Measurements from ENCODE around the gene CEP112. TPM values are rescaled to one million over a fixed set of nuclear protein-coding genes. Genes with fewer than 3 reads are reported as not detected.

CEP112 gene
- total and polyA plus RNA-seq, 2 donors (not counting 3 experiments of a cell fraction or from before 2014, with no cell fraction given): 1.5 to 25.3 TPM

- Histone ChIP-seq H3K9me1 (replicated peaks; ENCODE audit: control insufficient read depth, extremely low read depth, insufficient read depth, low read length) (no peaks in the 10 kb centered on the region), H3K4me3 (replicated peaks in 1 of 3; ENCODE audit: insufficient read depth in 1 of 3, low read depth in 1 of 3, low read length in 3 of 3) (no peak overlapping the region), H3K79me2 (ENCODE audit: control insufficient read depth, insufficient read depth, low read length) (no peaks in the 10 kb centered on the region), H3K9me3 (replicated peaks; ENCODE audit: control insufficient read depth, insufficient read depth, low read length) (no peaks in the 10 kb centered on the region), H3K9ac (replicated peaks; ENCODE audit: extremely low read depth, insufficient read depth, low read length) (no peak overlapping the region), H3K27ac (ENCODE audit: insufficient read depth, low read depth, low read length) (no peak overlapping the region), H2AFZ (ENCODE audit: low read depth, low read length) (no peak overlapping the region), H3K4me1 (ENCODE audit: control insufficient read depth, extremely low read depth, insufficient read depth, low read length) (no peaks in the 10 kb centered on the region), H4K20me1 (replicated peaks; ENCODE audit: control insufficient read depth, extremely low read depth, insufficient read depth, low read length) (no peaks in the 10 kb centered on the region), H3K27me3 (ENCODE audit: control insufficient read depth in 2 of 2, insufficient read depth in 2 of 2, low read length in 2 of 2) (no peaks in the 10 kb centered on the region), H3K4me2 (ENCODE audit: insufficient read depth, low read length) (no peak overlapping the region), H3K36me3 (ENCODE audit: control insufficient read depth in 2 of 2, extremely low read depth in 1 of 2, insufficient read depth in 2 of 2, low read length in 2 of 2) (no peaks in the 10 kb centered on the region)
- ChIA-PET CTCF (no interaction called here), POLR2A (no interaction called here)
- intact Hi-C loops (cut with micrococcal nuclease) (no loop called here), dilution Hi-C loops (cut with MboI; ENCODE audit: extremely low pct_ligation_motif_present, low sequenced_read_pairs) (no loop called here)
- DNase-seq (ENCODE audit: low read depth, low spot score) (no peak), FAIRE-seq (no peak)
- TF ChIP-seq MAX (IDR thresholded peaks at IDR 0.05; ENCODE audit: insufficient read depth, insufficient read length): no peak
- no peak for TF ChIP-seq JUN (IDR thresholded peaks at IDR 0.05; ENCODE audit: borderline replicate concordance, insufficient read depth, insufficient read length, low read depth)
- no peak for TF ChIP-seq MYC (IDR thresholded peaks at IDR 0.05; ENCODE audit: low read depth, low read length)
- no TSS peak for BruUV-seq (replicated peaks)
Measured at GRCh38 chr17:66038125-66038524, 153.8 kb downstream of the CEP112 start.

DNA sequence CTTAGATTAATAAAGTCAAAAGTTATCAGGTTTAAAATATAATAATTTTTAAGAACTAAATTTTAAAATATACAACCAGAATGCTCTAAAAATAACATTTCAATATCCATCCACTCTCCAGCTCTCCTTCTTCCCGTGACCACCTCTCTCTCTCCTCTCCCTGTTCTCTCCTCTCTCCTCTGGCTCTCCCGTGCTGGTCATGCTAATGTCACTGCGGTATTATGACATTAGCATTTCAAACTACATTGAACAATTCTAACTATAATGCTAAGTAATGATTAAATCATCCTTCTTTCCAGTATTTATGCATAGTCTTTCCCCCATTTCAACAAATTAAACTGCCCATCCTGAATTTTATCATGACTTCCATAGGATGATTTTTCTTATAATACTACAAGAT, 154.7 kb downstream of the CEP112 start:
- no peak for FAIRE-seq
- dilution Hi-C loops (cut with MboI; ENCODE audit: extremely low pct_ligation_motif_present, low sequenced_read_pairs): no loop called here

More for the DNA sequence above, 154.7 kb downstream of the CEP112 start:
- CTCF ChIA-PET: interaction anchor here (0.6 to 1.1 kb wide), 2 partner anchors 8 to 37 kb away, joined by 3 to 4 read pairs; no protein-coding TSS in a partner anchor
- Histone ChIP-seq H3K4me2 (ENCODE audit: insufficient read depth, low read length) (no peak overlapping the region), H2AFZ (ENCODE audit: low read depth, low read length) (no peak overlapping the region), H3K4me3 (replicated peaks in 1 of 3; ENCODE audit: insufficient read depth in 1 of 3, low read depth in 1 of 3, low read length in 3 of 3) (no peak overlapping the region), H3K9ac (replicated peaks; ENCODE audit: extremely low read depth, insufficient read depth, low read length) (no peak overlapping the region), H4K20me1 (replicated peaks; ENCODE audit: control insufficient read depth, extremely low read depth, insufficient read depth, low read length) (no peaks in the 10 kb centered on the region), H3K9me3 (replicated peaks; ENCODE audit: control insufficient read depth, insufficient read depth, low read length) (no peaks in the 10 kb centered on the region), H3K79me2 (ENCODE audit: control insufficient read depth, insufficient read depth, low read length) (no peaks in the 10 kb centered on the region), H3K36me3 (ENCODE audit: control insufficient read depth in 2 of 2, extremely low read depth in 1 of 2, insufficient read depth in 2 of 2, low read length in 2 of 2) (no peaks in the 10 kb centered on the region), H3K9me1 (replicated peaks; ENCODE audit: control insufficient read depth, extremely low read depth, insufficient read depth, low read length) (no peaks in the 10 kb centered on the region), H3K4me1 (ENCODE audit: control insufficient read depth, extremely low read depth, insufficient read depth, low read length) (no peaks in the 10 kb centered on the region), H3K27me3 (ENCODE audit: control insufficient read depth in 2 of 2, insufficient read depth in 2 of 2, low read length in 2 of 2) (no peaks in the 10 kb centered on the region), H3K27ac (ENCODE audit: insufficient read depth, low read depth, low read length) (no peak overlapping the region)
- no peak for DNase-seq (ENCODE audit: low read depth, low spot score)
- POLR2A ChIA-PET: no interaction called here
- no TSS peak for BruUV-seq (replicated peaks)
- intact Hi-C loops (cut with micrococcal nuclease): no loop called here
- TF ChIP-seq FOS (IDR thresholded peaks at IDR 0.05; ENCODE audit: borderline replicate concordance, insufficient read depth, low read length) (no peak), JUN (IDR thresholded peaks at IDR 0.05; ENCODE audit: borderline replicate concordance, insufficient read depth, insufficient read length, low read depth) (no peak), MYC (IDR thresholded peaks at IDR 0.05; ENCODE audit: low read depth, low read length) (no peak), POLR2AphosphoS5 (IDR thresholded peaks at IDR 0.05; ENCODE audit: insufficient read depth, low read depth, low read length) (no peak), POLR2A (IDR thresholded peaks at IDR 0.05; ENCODE audit: low read depth, low read length) (no peak), GATA2 (IDR thresholded peaks at IDR 0.05; ENCODE audit: insufficient read depth, insufficient read length, low read depth, low read length) (no peak)
- TF ChIP-seq, protein P1, sequence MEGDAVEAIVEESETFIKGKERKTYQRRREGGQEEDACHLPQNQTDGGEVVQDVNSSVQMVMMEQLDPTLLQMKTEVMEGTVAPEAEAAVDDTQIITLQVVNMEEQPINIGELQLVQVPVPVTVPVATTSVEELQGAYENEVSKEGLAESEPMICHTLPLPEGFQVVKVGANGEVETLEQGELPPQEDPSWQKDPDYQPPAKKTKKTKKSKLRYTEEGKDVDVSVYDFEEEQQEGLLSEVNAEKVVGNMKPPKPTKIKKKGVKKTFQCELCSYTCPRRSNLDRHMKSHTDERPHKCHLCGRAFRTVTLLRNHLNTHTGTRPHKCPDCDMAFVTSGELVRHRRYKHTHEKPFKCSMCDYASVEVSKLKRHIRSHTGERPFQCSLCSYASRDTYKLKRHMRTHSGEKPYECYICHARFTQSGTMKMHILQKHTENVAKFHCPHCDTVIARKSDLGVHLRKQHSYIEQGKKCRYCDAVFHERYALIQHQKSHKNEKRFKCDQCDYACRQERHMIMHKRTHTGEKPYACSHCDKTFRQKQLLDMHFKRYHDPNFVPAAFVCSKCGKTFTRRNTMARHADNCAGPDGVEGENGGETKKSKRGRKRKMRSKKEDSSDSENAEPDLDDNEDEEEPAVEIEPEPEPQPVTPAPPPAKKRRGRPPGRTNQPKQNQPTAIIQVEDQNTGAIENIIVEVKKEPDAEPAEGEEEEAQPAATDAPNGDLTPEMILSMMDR (IDR thresholded peaks at IDR 0.05; ENCODE audit: extremely low read depth in 1 of 2, insufficient read depth in 1 of 2, low read depth in 1 of 2, low read length in 2 of 2): no peak

All from endothelial cell of umbilical vein (primary cell).